Midbrain (tissue), 1 donor: ENCODE results near the gene SFTPD.
A peak's percentile ranks its signal among the peaks of the same experiment; 100 is the strongest.
"Not testable (repeated sequence)": the region's sequence is repeated elsewhere in the genome, so short reads cannot be mapped to it uniquely, and the experiment has no call there.

Experiments
- DNase-seq: peaks from one replicate; lab custom pipeline; 2025; lab: John Stamatoyannopoulos, UW

The SFTPD gene

GRCh38 chr10:79948976-79949722 is at the start of gene SFTPD:
Gene SFTPD, minus strand, starts transcription at chr10:79949105. Its CDS starts 2,446 bp downstream, at chr10:79946659.
- no peak for DNase-seq

DNA sequence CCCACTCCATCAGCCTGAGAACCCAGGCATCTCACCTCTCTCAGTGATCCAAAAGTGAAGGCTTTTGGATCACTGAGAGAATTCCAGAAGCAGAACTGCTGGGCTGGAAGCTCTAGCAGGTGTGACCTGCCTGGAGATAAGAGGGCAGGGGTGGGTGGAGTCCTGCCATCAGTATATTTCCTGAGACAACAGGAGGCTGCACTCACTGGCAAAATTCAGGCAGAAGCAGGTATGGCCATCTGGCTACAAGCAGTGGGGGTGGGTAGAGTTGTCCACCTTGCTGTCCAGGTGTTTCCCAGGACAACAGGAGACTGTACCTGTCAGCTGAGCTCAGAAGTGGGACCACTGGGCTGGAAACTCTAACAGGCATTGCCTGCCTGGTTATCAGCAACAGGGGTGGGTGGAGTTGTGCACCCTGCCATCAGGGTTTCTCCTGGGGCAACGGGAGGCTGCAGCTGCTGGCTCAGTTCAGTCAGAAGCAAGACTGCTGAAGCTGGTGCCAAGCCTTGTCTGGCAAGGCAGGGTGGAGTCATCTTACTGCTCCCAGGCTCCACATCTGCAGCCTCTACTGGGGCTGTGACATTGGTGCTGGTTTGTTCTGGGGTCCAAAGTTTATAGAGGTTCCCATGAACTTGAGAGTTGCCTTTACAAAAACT is 47.2 kb upstream of the SFTPD start:
- no peak for DNase-seq

- no peak for DNase-seq
These were observed 45.7 kb upstream of the SFTPD start for GRCh38 chr10:79994556-79994955.

DNA sequence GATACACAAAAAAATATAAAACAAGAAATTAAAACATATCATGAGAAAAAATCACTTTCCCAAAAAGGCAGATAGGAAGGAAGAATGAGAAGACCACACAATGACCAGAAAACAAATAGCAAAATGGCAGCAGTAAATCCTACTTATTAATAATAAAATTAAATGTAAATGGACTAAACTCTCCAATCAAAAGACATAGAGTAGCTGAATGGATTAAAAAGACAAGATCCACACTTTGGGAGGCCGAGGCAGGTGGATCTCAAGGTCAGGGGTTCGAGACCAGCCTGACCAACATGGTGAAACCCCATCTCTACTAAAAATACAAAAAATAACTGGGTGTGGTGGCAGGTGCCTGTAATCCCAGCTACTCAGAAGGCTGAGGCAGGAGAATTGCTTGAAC is 39.3 kb upstream of the SFTPD start:
- DNase-seq: not testable (repeated sequence)

- not testable (repeated sequence) for DNase-seq
These were observed 37.8 kb upstream of the SFTPD start for GRCh38 chr10:79986661-79987060.

DNA sequence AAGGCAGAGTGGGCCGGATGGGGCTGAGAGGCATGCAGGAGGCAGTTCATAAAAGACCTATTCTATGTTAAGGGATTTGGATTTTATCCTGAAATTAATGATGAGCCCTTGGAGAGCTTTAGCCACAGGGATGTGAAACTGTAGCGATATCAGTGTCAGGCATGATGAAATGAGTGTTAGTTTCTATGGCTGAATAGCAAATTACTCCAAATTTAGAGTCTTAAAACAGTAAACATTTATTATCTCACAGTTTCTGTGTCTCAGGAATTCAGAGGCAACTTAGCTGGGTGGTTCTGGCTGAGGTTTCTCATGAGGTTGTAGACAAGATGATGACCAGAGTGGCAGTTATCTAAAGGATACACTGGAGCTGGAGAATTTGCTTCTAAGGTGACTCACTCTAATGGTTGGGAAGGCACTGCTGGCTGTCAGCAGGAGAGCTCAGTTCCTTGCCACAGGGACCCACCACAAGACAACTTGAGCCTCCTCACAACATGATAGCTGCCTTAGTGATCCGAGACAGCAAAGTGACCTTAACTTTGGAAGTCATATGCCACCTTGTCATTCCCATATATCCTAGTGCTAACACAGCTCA is 36.7 kb upstream of the SFTPD start:
- DNase-seq: no peak

GRCh38 chr10:79984851-79985250 is 35.9 kb upstream of the SFTPD start:
- DNase-seq: no peak

DNA sequence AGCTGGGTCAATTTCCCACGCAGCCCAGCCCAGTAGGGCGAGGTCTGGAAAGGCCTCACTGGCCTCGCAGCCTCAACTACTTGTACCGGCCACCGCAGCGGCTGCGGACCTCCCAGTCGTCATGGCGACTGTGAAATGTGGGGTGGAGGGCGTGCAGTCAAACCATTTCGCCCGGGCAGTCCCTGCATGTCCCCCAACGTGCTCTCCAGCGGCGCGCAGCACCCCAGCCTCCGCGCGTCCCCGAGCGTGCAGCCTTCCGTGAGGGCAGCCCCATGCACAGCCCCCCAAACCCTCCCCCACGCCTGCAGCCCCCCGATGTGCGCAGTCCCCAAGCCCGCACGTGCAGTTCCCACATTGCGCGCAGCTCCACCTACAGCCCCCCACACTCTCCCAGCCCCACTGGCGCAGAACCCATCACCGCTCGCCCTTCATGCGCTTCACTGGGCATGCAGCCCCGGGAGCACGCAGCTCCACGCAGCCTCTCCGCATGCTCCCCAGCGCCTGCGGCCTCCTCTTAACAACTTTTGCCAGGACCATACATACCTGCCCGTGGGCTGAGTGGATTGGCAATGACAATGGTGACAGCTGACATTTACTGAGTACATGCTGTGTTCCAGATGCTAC is 34.5 kb upstream of the SFTPD start:
- no peak for DNase-seq

DNA sequence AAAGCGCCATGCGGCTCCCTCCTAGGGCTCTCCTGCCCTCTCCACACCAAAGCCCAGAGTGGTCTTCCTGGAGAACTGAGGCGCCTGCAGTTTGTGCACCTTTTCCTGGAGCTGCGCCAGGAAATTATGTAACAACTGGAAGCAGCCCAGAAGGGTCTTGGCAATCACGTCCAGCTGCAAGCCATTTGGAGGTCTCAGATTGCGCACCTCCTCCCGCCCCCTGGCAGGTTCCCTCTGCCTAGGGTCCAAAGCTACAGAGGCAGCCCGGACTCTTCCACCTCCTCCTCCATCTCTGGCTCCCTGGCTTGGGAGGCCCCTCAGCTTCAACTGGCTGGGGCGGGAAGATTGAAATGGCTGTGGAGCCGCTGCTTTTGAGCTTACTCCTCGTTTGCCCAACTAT is 34.0 kb upstream of the SFTPD start:
- DNase-seq: no peak

GRCh38 chr10:79982362-79982800 is 33.5 kb upstream of the SFTPD start:
- DNase-seq: no peak

- DNase-seq: peak; percentile 73
These were observed 32.8 kb upstream of the SFTPD start for GRCh38 chr10:79981450-79982361.

DNA sequence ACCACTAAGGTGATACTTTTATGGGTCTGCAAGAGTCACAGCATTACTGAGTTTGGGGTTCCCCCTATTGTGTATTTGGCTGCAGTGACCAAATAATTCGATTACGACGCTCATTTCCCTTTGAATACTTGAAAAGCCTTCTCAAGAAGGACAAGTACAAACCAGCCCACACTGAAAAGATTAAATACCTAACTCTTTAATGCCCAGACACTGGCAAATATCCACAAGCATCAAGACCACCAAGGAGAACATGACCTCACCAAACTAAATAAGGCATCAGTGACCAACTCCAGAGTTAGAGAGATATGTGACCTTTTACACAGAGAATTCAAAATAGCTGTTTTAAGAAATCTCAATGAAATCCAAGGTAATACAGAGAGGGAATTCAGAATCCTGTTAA is 31.8 kb upstream of the SFTPD start:
- DNase-seq: no peak

DNA sequence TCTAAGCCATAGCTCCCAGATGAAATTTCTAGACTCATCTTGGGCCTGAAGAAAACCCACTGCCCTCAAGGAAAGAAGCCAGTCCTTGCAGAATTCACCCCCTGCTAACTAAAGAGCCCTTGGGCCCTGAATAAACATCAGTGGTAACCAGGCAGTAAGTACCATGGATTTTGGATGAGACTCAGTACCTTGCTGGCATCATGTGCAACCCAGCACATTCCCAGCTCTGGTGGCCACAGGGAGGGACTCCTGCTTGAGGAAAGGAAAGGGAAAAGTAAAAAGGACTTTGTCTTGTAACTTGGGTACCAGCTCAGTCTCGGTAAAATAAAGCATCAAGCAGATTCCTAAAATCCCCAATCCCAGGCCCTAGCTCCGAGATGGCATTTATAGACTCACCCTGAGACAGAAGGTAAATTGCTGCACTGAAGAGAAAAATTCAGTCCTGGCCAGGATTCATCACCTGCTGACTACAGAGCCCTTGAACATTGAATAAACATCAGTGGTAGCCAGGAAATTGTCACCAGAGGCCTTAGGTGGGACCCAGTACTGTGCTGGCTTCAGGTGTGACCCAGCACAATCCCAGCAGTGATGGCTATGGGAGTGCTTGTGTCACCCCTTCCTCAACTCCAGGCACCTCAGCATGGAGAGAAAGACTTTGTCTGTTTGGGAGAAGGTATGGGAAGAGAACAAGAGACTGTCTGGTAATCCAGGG is 31.2 kb upstream of the SFTPD start:
- DNase-seq: no peak

- no peak for DNase-seq
These were observed 30.5 kb upstream of the SFTPD start for GRCh38 chr10:79979310-79979975.

GRCh38 chr10:79976999-79977398 is 28.1 kb upstream of the SFTPD start:
- no peak for DNase-seq

DNA sequence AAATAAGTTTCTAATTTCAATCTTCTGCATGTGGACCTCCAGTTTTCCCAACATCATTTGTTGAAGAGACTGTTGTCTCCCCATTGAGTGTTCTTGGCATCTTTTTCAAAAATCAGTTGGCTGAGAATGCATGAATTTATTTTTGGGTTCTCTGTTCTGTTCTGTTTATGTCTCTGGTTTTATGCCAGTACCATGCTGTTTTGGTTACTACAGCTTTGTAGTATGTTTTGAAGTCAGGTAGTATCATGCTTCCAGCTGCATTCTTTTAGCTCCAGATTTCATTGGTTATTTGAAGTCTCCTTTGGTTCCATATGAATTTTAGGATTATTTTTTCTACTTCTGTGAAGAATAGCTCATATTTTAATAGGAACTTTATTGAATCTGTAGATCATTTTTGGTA is 21.2 kb upstream of the SFTPD start:
- DNase-seq: no peak

DNA sequence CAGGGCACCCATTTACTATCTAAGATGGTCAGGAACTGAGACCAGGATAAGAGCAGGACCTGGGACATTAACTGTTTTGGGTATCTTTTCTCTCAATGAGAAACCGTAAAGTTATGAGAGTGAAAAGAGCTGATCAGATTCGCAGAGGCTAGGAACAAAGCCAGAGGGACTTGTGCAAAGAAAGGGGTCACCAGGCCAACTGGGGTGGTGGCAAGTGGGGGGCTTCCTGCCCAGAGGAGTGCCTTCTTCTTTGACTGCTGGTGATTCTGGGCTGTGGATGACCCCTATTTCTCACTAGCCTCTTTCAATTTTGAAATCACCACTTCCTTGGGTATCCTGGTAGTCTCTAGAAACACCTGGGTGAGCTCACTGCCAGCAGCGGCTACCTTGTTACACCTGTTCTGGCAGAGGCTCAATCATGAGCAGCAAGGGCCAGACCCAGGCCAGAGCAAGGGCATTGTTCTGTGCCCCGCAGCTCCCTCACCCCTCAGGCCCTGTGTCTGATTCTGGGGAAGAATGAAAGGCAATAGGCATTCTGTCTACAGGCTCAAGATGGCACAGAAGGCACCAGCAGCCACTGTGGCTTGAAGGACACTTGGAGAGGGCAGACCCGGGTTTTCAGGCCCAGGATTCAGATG is 999 bp downstream of the SFTPD start:
- DNase-seq: no peak

DNA sequence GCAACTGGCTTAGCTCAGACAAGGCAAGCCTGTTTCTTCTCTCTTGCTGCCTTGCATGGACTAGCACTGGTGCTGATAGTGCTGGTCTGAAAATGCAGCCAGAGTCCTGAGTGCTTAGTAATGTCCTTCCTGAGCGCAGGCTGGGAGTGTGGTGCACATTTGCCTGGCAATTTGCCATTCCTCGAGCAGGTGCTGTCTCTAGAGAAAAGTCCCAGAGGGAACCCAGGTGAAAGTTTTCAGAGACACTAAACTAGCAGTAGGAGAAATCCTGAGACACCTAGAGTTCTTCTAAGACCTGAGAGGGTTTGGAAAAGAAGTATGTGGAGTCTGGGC is 1.9 kb downstream of the SFTPD start:
- no peak for DNase-seq

GRCh38 chr10:79946271-79947082 is 2.4 kb downstream of the SFTPD start:
- DNase-seq: no peak
